Activated naive CD4-positive, alpha-beta T cell treated with anti-CD3 and anti-CD28 coated beads for 36 hours (primary cell): ENCODE measurements around the gene ABLIM2. TPM values are rescaled to one million over a fixed set of nuclear protein-coding genes. Genes with fewer than 3 reads are reported as not detected.
A peak's percentile ranks its signal among the peaks of the same experiment; 100 is the strongest.

ENCODE experiments used
- CTCF ChIA-PET: fragments of 350-600 bp; sonication (Branson Sonifier 250); formaldehyde crosslinking; loops from one replicate; lab custom pipeline; 2021; ENCODE audit warnings: antibody characterized with exemption; lab: Charles Lee
- DNase-seq: peaks from one replicate; pipeline ENCODE4 v3.0.0-alpha.2; 2020
- H3K27ac Mint-ChIP-seq: one replicate; pipeline ENCODE4 v1.8.0; 2021; ENCODE audit warnings: mild to moderate bottlenecking, mixed read lengths
- H3K27me3 Mint-ChIP-seq: one replicate; pipeline ENCODE4 v1.8.0; 2021; ENCODE audit warnings: low read depth, mixed read lengths
- H3K36me3 Mint-ChIP-seq: one replicate; pipeline ENCODE4 v1.8.0; 2021; ENCODE audit warnings: low read depth, mixed read lengths
- H3K4me1 Mint-ChIP-seq: one replicate; pipeline ENCODE4 v1.8.0; 2021; ENCODE audit warnings: low read depth, mixed read lengths
- H3K4me3 Mint-ChIP-seq: one replicate; pipeline ENCODE4 v1.8.0; 2021; ENCODE audit warnings: mild to moderate bottlenecking, moderate library complexity, mixed read lengths
- H3K9me3 Mint-ChIP-seq: one replicate; pipeline ENCODE4 v1.8.0; 2021; ENCODE audit warnings: mixed read lengths
- intact Hi-C: fragments of 100-400 bp; cut with micrococcal nuclease; formaldehyde crosslinking; loops from one replicate; pipeline ENCODE4 v1.15.1; 2023
- total RNA-seq, 2 experiments: library from RNA; stranded (reverse); gene quantifications; one replicate each; pipeline ENCODE4 v1.2.3, GENCODE V29; 2021

Gene ABLIM2
- total RNA-seq, 2 experiments from 2014 or later: 0.22 to 0.24 TPM

DNA sequence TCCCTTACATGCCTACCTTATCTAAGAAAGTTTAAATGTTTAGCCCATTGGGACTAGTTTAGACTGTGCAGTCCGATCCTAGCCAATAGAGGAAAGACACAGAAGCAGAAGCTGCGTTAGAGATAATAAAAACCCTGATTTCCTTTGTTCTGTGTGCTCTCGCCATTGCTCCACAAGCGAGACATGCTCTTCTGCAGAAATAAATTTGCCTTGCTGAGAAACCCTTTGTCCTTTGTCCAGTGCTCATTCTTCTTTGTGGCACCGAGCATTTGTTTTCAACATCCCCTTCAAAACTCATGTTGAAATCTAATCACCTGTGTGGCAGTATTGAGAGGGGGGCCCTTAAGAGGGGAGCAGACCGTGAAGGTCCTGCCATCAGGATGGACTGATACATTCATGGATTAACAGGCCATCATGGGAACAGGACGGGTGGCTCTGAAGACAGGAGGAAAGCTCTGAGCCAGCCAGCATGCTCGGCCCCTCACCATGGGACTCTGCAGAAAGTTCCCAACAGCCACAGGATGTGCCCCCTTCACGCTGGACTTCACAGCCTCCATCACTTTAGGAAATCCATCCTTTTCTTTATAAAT, 94.5 kb downstream of the ABLIM2 start:
- intact Hi-C loops: no loop called here
- H3K36me3 Mint-ChIP-seq: peaks cover 4% of the 10 kb centered on the region
- CTCF ChIA-PET: no interaction called here
- H3K9me3 Mint-ChIP-seq: peaks cover 19% of the 10 kb centered on the region
- peak overlapping the region; percentile 11 for H3K27ac Mint-ChIP-seq
- no peaks in the 10 kb centered on the region for H3K4me1 Mint-ChIP-seq
- H3K4me3 Mint-ChIP-seq: no peak overlapping the region
- H3K27me3 Mint-ChIP-seq: no peaks in the 10 kb centered on the region
- DNase-seq: no peak

DNA sequence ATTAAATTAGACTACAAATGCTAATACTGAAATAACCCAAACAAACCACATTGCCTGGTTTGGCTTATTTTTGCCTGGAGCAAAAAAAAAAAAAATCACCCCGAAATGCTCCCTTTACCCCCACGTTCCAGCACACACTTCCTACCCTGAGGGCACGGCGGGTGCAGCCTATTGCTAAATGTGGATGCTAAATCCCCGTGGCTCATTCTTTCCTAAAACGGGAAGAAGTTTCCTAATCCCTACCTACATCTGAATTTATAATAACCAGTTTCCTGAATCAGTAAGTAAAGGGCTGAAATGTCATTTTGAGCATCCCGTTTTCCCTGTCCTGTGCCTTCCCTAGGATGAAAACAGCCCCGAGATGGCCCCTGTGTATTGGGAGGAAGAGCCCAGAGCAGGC, 97.0 kb downstream of the ABLIM2 start:
- CTCF ChIA-PET: no interaction called here

DNA sequence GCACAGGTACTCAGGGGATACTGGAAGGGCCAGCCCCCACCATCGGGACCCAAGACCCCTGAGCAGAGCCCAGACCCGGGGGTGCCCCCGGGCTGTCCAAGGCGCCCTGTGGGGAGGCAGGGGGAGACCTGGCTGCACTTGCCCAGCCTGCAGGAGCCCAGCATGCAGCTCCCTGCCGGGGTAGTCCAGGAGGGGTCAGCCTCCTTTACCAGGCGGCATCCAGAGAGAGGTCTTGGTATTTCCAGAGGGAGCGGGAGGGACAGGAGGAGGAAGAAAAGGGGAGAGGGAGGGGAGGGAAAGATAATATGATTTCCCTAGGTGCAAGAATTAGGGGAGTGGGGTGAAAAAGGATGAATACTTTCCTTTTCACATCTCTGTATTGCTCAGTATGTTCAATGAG, 97.5 kb downstream of the ABLIM2 start:
- no peaks in the 10 kb centered on the region for H3K4me1 Mint-ChIP-seq
- DNase-seq: no peak
- peaks cover 4% of the 10 kb centered on the region for H3K36me3 Mint-ChIP-seq
- no peaks in the 10 kb centered on the region for H3K27me3 Mint-ChIP-seq
- H3K4me3 Mint-ChIP-seq: no peak overlapping the region
- H3K27ac Mint-ChIP-seq: no peak overlapping the region
- H3K9me3 Mint-ChIP-seq: peaks cover 19% of the 10 kb centered on the region
- intact Hi-C loops: no loop called here
- CTCF ChIA-PET: no interaction called here

More for the DNA sequence above, 97.0 kb downstream of the ABLIM2 start:
- DNase-seq: no peak
- peaks cover 4% of the 10 kb centered on the region for H3K36me3 Mint-ChIP-seq
- no peak overlapping the region for H3K4me3 Mint-ChIP-seq
- H3K27me3 Mint-ChIP-seq: no peaks in the 10 kb centered on the region
- no peak overlapping the region for H3K27ac Mint-ChIP-seq
- no peaks in the 10 kb centered on the region for H3K4me1 Mint-ChIP-seq
- peaks cover 19% of the 10 kb centered on the region for H3K9me3 Mint-ChIP-seq
- intact Hi-C loops: no loop called here

DNA sequence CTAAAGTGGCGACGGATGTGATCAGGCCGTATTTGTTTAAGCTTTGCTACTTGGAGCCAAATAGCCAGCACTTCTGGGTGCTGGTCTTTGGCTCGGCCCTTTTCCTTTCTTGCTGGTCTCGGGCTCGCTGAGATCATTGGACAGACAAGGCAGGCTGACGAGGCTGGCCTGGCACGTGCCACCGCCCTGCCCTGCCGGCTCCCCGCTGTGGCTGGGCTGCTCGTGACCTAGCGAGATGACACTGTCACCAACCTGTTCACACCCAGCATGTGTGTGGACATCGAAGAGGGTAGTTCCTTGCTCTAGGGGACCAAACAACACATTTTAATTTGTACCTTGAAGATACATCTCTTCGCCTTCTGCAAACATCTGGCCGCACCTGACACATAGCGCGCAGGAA, 98.0 kb downstream of the ABLIM2 start:
- H3K4me3 Mint-ChIP-seq: no peak overlapping the region
- H3K27ac Mint-ChIP-seq: no peak overlapping the region
- no peaks in the 10 kb centered on the region for H3K4me1 Mint-ChIP-seq
- DNase-seq: no peak
- H3K27me3 Mint-ChIP-seq: no peaks in the 10 kb centered on the region
- H3K9me3 Mint-ChIP-seq: peaks cover 19% of the 10 kb centered on the region
- H3K36me3 Mint-ChIP-seq: peaks cover 4% of the 10 kb centered on the region
- intact Hi-C loops: no loop called here
- CTCF ChIA-PET: no interaction called here

DNA sequence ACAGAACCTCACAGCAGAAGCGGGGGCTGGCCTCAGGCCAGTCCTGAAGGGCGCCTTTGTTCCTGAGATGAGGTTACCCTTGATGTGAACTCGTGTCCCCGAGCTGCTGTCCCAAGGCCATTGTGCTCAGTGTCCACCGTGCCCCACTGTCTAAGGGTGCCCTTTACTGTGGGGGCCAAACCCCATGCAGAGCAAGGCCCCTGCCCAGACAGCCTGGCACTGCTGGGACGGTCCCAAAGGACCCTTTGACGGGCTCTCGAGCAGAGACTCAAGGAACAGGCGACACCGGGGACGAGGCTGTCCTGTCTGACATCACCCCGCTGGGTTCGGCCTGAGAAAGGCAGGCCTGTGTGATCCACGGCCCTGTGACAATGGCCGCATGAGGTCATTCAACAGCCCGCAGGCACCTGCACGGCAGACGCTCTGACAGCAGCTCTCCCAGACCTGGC, 100.6 kb downstream of the ABLIM2 start:
- Mint-ChIP-seq H3K27ac (no peak overlapping the region), H3K4me1 (no peaks in the 10 kb centered on the region), H3K9me3 (peaks cover 8% of the 10 kb centered on the region), H3K36me3 (peaks cover 2% of the 10 kb centered on the region), H3K4me3 (no peak overlapping the region), H3K27me3 (no peaks in the 10 kb centered on the region)
- no peak for DNase-seq
- CTCF ChIA-PET: no interaction called here
- intact Hi-C loops: no loop called here

DNA sequence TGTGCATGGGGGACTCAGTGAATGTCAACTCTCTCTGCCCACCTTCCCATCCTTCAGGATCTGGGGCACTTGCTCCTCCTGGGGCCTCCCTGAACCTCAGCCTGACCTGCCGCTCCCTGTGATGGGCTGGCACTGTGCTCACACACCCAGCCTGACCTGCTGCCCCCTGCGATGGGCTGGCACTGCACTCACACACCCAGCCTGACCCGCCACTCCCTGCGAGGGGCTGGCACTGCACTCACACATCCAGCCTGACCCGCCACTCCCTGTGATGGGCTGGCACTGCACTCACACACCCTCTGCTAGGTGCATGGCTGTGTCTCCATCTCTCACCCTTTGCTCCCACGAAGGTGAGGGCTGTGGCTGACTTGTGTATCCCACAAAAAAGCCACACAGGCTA, 103.4 kb downstream of the ABLIM2 start:
- H3K27me3 Mint-ChIP-seq: no peaks in the 10 kb centered on the region

DNA sequence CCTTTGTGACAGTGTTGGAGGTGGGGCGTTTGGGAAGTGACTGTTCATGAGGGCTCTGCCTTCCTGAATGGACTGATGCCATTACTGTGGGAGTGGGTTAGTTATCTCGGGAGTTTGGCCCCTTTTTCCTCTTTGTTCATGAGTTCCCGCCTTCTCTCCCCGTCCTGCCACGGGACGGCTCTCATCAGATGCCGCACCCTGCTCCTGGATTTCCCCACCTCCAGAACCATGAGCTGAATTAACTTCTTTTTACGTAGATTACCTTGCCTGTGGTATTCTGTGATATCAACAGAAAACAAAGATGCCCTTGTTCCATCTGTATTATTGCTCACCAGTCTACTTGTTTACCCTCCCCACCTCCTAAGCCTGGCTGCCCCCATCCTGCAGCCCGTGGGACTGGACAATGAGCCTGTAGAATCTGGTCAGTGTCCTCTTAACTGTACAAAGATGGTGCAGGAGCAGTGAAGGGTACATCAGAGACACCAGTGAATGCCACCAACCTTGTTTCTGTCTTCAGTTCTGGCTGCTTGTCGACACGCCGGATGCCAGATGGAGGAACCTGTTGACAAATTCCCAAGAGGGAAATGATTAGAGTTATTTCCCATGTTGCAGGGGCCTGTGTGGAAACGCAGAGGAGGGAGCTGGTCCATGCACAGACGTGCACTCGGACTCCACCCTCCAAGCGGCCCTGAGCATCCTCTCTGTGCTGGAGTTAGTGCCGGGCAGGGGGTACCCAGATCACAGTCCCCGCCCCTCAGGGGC, 104.7 kb downstream of the ABLIM2 start:
- intact Hi-C loops: no loop called here
- Mint-ChIP-seq H3K4me3 (no peak overlapping the region), H3K36me3 (peaks cover 2% of the 10 kb centered on the region), H3K4me1 (no peaks in the 10 kb centered on the region), H3K9me3 (peaks cover 8% of the 10 kb centered on the region), H3K27me3 (no peaks in the 10 kb centered on the region), H3K27ac (no peak overlapping the region)
- DNase-seq: no peak
- CTCF ChIA-PET: no interaction called here

More for the DNA sequence above, 103.4 kb downstream of the ABLIM2 start:
- H3K36me3 Mint-ChIP-seq: peaks cover 2% of the 10 kb centered on the region
- H3K4me3 Mint-ChIP-seq: no peak overlapping the region
- CTCF ChIA-PET: no interaction called here
- H3K9me3 Mint-ChIP-seq: peaks cover 8% of the 10 kb centered on the region
- no peaks in the 10 kb centered on the region for H3K4me1 Mint-ChIP-seq
- intact Hi-C loops: no loop called here
- no peak for DNase-seq
- H3K27ac Mint-ChIP-seq: no peak overlapping the region

DNA sequence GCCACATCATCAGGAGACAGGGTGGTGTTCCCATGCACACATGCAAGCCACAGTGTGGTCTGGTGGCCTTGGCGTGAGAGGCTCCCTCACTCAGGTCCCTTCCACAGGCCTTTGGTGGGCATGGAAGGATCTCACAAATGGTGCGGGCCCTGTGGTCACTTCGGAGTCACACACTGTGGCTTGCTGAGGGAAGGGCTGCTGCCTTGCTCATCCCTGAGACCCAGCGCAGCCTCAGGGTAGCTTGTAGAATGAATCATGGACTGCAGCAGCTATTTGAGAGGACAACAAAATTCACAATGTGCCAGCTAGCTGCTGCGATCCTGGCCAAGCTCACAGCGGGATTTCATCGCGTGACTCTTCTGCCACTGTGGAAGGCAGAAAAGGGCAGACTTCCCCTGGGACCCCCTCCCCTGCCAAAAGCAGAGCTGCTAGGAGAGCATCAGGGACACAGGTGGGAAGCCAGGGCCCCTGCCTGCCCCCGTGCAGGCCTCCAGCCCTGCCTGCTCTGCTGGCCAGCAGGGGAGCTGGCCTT, 106.4 kb downstream of the ABLIM2 start:
- Mint-ChIP-seq H3K27ac (no peak overlapping the region), H3K4me3 (no peak overlapping the region), H3K4me1 (no peaks in the 10 kb centered on the region), H3K36me3 (peaks cover 2% of the 10 kb centered on the region), H3K9me3 (peaks cover 8% of the 10 kb centered on the region), H3K27me3 (no peaks in the 10 kb centered on the region)
- CTCF ChIA-PET: no interaction called here
- no peak for DNase-seq
- intact Hi-C loops: no loop called here

DNA sequence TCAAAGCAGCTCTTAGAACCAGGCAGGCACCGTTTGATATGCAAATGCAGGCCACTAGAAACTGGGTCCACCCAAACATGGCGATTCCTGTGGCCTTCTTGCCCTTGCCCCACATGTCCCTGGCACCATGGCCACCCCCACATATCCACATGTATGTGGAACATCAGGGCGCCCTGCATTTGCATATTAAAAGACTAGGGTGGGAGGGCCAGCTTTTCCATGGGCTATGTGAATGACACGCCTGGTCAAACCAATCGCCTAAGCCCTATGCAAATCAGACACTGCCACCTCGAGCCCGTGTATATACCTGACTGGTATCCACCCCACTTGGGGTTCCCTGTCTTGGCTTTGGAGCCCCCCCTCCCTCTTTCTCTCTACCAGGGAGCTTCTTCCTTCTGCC, 107.0 kb downstream of the ABLIM2 start:
- DNase-seq: no peak
- no peaks in the 10 kb centered on the region for H3K27me3 Mint-ChIP-seq
- CTCF ChIA-PET: no interaction called here
- peaks cover 8% of the 10 kb centered on the region for H3K9me3 Mint-ChIP-seq
- no peak overlapping the region for H3K27ac Mint-ChIP-seq
- H3K36me3 Mint-ChIP-seq: peaks cover 2% of the 10 kb centered on the region
- H3K4me3 Mint-ChIP-seq: no peak overlapping the region
- no peaks in the 10 kb centered on the region for H3K4me1 Mint-ChIP-seq
- intact Hi-C loops: no loop called here

DNA sequence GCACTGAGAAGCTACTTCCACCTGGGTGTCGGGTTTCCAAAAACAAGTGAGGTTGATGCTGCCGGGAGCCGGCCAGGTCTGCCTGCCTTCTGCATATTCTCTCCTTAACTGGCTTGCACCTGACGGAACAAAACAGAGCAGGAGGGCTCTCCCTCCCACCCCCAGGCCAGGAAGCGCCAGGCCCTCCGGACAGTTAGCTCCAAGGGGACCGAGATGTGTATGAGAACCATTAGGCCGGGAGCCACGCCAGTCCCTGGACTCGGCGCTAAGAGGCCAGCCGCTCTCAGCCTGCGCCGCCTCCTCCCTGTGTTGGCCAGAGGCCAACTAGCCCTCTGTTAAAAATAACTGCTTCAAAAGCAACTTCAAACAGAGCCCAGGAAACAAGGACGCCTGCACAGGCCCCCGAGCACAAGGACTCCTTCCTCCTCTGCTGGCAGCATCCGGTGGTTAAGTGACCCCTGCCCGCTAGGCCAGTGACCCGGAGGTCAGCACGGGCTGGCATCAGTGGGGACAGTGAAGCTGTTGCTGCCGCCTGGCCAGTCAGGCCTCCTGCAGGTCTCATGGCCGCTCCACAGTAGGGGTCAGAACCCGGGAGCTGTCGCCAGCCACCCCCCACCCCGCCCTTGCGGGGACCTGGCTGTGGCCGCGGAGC, 107.9 kb downstream of the ABLIM2 start:
- intact Hi-C loops: no loop called here
- DNase-seq: no peak
- Mint-ChIP-seq H3K9me3 (peaks cover 8% of the 10 kb centered on the region), H3K27me3 (no peaks in the 10 kb centered on the region), H3K27ac (no peak overlapping the region), H3K4me3 (no peak overlapping the region), H3K36me3 (peaks cover 2% of the 10 kb centered on the region), H3K4me1 (no peaks in the 10 kb centered on the region)
- CTCF ChIA-PET: no interaction called here

DNA sequence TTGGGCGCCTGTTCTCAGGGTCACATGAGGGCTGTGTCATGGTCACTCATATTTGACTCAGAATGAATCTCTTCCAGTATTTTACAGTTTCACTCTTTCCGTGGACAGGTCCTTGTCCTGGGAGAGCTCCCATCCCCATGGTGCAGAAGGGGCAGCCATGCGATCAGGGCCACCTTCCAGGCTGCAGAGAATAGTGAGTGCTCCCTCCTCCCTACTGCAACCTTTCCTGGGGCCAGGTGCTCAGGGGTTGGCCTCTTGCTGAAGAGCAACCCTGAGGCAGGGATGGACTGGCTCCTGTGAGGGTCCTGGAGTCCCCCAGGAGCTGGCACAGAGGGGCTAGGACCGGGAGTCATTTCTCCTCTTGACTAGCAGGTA, 108.4 kb downstream of the ABLIM2 start:
- H3K27me3 Mint-ChIP-seq: no peaks in the 10 kb centered on the region
- no peak overlapping the region for H3K27ac Mint-ChIP-seq
- DNase-seq: no peak
- no peak overlapping the region for H3K4me3 Mint-ChIP-seq
- H3K9me3 Mint-ChIP-seq: peaks cover 6% of the 10 kb centered on the region
- CTCF ChIA-PET: no interaction called here
- intact Hi-C loops: no loop called here
- H3K4me1 Mint-ChIP-seq: no peaks in the 10 kb centered on the region
- H3K36me3 Mint-ChIP-seq: no peaks in the 10 kb centered on the region

DNA sequence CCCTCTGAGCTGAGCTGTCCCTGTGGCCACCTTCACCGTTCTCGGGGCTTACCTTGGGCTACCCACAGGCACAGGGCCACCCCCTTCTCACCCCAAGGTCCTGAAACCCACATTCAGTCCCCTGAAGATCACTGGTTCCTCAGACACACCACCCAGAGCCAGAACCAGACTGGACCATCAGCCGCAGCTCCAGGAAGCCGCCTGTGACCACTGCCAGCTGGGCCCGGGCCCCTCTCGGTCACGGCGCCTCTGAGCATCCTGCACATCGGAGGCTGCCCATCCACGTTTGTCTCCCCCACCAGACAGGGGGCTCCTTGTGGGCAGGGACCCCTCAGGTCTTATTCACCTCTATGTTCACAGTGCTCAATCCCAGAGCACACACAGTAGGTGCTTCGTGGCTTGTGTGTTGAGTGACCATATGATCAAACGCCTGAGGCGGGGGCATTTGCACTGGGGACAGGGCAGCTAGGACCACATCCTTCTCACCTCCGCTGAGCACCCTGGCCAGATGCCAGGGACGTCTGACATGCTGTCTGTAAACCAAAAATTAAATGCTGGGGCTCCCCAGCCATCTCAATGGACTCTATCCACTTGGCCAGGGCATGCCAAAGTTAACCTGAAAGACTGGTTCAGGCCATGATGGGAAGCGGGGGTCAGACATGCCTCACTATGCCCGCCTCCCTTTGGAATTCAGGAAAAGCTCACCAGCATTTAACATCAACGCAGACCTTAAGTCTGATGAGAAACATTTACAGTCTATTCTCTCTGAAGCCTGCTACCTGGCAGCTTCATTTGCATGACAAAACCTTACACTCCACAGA, 109.5 kb downstream of the ABLIM2 start:
- CTCF ChIA-PET: interaction anchor here (0.5 kb wide), 1 partner anchor 119 kb away, joined by 3 read pairs; no protein-coding TSS in a partner anchor
- H3K4me3 Mint-ChIP-seq: no peak overlapping the region

More for the DNA sequence above, 109.5 kb downstream of the ABLIM2 start:
- intact Hi-C loops: no loop called here
- H3K27me3 Mint-ChIP-seq: no peaks in the 10 kb centered on the region
- H3K4me1 Mint-ChIP-seq: no peaks in the 10 kb centered on the region
- no peaks in the 10 kb centered on the region for H3K36me3 Mint-ChIP-seq
- H3K9me3 Mint-ChIP-seq: no peaks in the 10 kb centered on the region
- H3K27ac Mint-ChIP-seq: no peak overlapping the region
- no peak for DNase-seq
